ENCODE results near the gene ZNF407. TPM values are rescaled to one million over a fixed set of nuclear protein-coding genes. Genes with fewer than 3 reads are reported as not detected.

ZNF407 gene
- total and polyA plus RNA-seq, 2 of the 13 experiments (the other 11 are each of a cell fraction or from before 2014, with no cell fraction given): 2.3 to 8.7 TPM

DNA sequence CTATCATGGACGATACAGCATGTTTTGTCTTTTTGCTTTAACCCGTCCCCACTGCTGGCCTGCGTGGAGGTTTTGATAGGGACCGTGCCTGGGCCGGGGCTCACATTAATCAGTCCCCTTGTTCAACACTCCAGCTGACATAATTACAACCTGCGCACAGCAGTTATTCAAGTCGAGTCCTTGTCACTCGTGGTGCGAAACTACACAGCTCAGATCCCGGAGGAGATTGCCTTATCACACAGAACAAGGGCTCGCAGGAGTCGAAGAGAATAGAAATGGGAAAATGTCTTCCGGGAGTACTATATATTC, 304.4 kb downstream of the ZNF407 start (continued):
- TF ChIP-seq, protein P1, sequence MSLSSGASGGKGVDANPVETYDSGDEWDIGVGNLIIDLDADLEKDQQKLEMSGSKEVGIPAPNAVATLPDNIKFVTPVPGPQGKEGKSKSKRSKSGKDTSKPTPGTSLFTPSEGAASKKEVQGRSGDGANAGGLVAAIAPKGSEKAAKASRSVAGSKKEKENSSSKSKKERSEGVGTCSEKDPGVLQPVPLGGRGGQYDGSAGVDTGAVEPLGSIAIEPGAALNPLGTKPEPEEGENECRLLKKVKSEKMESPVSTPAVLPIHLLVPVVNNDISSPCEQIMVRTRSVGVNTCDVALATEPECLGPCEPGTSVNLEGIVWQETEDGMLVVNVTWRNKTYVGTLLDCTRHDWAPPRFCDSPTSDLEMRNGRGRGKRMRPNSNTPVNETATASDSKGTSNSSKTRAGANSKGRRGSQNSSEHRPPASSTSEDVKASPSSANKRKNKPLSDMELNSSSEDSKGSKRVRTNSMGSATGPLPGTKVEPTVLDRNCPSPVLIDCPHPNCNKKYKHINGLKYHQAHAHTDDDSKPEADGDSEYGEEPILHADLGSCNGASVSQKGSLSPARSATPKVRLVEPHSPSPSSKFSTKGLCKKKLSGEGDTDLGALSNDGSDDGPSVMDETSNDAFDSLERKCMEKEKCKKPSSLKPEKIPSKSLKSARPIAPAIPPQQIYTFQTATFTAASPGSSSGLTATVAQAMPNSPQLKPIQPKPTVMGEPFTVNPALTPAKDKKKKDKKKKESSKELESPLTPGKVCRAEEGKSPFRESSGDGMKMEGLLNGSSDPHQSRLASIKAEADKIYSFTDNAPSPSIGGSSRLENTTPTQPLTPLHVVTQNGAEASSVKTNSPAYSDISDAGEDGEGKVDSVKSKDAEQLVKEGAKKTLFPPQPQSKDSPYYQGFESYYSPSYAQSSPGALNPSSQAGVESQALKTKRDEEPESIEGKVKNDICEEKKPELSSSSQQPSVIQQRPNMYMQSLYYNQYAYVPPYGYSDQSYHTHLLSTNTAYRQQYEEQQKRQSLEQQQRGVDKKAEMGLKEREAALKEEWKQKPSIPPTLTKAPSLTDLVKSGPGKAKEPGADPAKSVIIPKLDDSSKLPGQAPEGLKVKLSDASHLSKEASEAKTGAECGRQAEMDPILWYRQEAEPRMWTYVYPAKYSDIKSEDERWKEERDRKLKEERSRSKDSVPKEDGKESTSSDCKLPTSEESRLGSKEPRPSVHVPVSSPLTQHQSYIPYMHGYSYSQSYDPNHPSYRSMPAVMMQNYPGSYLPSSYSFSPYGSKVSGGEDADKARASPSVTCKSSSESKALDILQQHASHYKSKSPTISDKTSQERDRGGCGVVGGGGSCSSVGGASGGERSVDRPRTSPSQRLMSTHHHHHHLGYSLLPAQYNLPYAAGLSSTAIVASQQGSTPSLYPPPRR (CRISPR knock-in tag; IDR thresholded peaks at IDR 0.05; ENCODE audit: borderline replicate concordance): no peak
- TF ChIP-seq RARG (CRISPR knock-in tag; IDR thresholded peaks at IDR 0.05; ENCODE audit: low read depth) (no peak), MAZ (IDR thresholded peaks at IDR 0.05; ENCODE audit: borderline replicate concordance, low read depth, low read length) (no peak), MAZ (CRISPR knock-in tag; IDR thresholded peaks at IDR 0.05; ENCODE audit: low read depth) (no peak), ZNF605 (CRISPR knock-in tag; IDR thresholded peaks at IDR 0.05) (no peak), RBM22 (optimal IDR thresholded peaks at IDR 0.05; ENCODE audit: low read length) (no peak), NBN (conservative IDR thresholded peaks at IDR 0.05) (no peak), ZNF17 (CRISPR knock-in tag; IDR thresholded peaks at IDR 0.05) (no peak)
- TF ChIP-seq, protein P2, sequence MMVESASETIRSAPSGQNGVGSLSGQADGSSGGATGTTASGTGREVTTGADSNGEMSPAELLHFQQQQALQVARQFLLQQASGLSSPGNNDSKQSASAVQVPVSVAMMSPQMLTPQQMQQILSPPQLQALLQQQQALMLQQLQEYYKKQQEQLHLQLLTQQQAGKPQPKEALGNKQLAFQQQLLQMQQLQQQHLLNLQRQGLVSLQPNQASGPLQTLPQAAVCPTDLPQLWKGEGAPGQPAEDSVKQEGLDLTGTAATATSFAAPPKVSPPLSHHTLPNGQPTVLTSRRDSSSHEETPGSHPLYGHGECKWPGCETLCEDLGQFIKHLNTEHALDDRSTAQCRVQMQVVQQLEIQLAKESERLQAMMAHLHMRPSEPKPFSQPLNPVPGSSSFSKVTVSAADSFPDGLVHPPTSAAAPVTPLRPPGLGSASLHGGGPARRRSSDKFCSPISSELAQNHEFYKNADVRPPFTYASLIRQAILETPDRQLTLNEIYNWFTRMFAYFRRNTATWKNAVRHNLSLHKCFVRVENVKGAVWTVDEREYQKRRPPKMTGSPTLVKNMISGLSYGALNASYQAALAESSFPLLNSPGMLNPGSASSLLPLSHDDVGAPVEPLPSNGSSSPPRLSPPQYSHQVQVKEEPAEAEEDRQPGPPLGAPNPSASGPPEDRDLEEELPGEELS (CRISPR knock-in tag; IDR thresholded peaks at IDR 0.05): no peak
- TF ChIP-seq, protein P3, sequence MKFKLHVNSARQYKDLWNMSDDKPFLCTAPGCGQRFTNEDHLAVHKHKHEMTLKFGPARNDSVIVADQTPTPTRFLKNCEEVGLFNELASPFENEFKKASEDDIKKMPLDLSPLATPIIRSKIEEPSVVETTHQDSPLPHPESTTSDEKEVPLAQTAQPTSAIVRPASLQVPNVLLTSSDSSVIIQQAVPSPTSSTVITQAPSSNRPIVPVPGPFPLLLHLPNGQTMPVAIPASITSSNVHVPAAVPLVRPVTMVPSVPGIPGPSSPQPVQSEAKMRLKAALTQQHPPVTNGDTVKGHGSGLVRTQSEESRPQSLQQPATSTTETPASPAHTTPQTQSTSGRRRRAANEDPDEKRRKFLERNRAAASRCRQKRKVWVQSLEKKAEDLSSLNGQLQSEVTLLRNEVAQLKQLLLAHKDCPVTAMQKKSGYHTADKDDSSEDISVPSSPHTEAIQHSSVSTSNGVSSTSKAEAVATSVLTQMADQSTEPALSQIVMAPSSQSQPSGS (CRISPR knock-in tag; IDR thresholded peaks at IDR 0.05): no peak
- TF ChIP-seq, protein P4, sequence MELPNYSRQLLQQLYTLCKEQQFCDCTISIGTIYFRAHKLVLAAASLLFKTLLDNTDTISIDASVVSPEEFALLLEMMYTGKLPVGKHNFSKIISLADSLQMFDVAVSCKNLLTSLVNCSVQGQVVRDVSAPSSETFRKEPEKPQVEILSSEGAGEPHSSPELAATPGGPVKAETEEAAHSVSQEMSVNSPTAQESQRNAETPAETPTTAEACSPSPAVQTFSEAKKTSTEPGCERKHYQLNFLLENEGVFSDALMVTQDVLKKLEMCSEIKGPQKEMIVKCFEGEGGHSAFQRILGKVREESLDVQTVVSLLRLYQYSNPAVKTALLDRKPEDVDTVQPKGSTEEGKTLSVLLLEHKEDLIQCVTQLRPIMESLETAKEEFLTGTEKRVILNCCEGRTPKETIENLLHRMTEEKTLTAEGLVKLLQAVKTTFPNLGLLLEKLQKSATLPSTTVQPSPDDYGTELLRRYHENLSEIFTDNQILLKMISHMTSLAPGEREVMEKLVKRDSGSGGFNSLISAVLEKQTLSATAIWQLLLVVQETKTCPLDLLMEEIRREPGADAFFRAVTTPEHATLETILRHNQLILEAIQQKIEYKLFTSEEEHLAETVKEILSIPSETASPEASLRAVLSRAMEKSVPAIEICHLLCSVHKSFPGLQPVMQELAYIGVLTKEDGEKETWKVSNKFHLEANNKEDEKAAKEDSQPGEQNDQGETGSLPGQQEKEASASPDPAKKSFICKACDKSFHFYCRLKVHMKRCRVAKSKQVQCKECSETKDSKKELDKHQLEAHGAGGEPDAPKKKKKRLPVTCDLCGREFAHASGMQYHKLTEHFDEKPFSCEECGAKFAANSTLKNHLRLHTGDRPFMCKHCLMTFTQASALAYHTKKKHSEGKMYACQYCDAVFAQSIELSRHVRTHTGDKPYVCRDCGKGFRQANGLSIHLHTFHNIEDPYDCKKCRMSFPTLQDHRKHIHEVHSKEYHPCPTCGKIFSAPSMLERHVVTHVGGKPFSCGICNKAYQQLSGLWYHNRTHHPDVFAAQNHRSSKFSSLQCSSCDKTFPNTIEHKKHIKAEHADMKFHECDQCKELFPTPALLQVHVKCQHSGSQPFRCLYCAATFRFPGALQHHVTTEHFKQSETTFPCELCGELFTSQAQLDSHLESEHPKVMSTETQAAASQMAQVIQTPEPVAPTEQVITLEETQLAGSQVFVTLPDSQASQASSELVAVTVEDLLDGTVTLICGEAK (IDR thresholded peaks at IDR 0.05): no peak
- TF ChIP-seq, protein P4 (CRISPR knock-in tag; IDR thresholded peaks at IDR 0.05): no peak
